CD14-positive monocyte (primary cell): ENCODE measurements around the gene UGCG. TPM values are rescaled to one million over a fixed set of nuclear protein-coding genes. Genes with fewer than 3 reads are reported as not detected.
"Not testable (repeated sequence)": the region's sequence is repeated elsewhere in the genome, so short reads cannot be mapped to it uniquely, and the experiment has no call there.

ENCODE experiments used
- DNase-seq, 3 donors: peaks; one replicate each; pipeline ENCODE4 v3.0.0-alpha.2; 2011 to 2022
- H2AFZ ChIP-seq: 2 replicates; pipeline ENCODE4 v1.6.0; 2012; ENCODE audit warnings: mild to moderate bottlenecking, low read depth, low read length, inconsistent platforms; ENCODE audit not compliant: insufficient read depth, poor library complexity, severe bottlenecking
- H3K27ac ChIP-seq, 2 donors: 1 replicate in 1 of 2; 2 replicates in 1 of 2; pipeline ENCODE4 v1.5.1; 2012 to 2013; ENCODE audit warnings: low read length in 2 of 2, control low read depth in 1 of 2, inconsistent platforms in 1 of 2, low read depth in 1 of 2, mild to moderate bottlenecking in 1 of 2
- H3K27me3 ChIP-seq, 2 donors: one replicate each; pipeline versions ENCODE4 v1.6.0 to v1.6.1; 2011 to 2013; ENCODE audit warnings: low read length in 2 of 2; ENCODE audit not compliant: control insufficient read depth in 2 of 2, insufficient read depth in 2 of 2
- H3K36me3 ChIP-seq, 2 donors: replicated peaks in 1 of 2; 1 replicate in 1 of 2; 2 replicates in 1 of 2; pipeline versions ENCODE4 v1.5.1 to v1.6.1; 2012 to 2013; ENCODE audit warnings: low read length in 2 of 2, control low read depth in 1 of 2, inconsistent platforms in 1 of 2, mild to moderate bottlenecking in 1 of 2; ENCODE audit not compliant: insufficient read depth in 2 of 2, control insufficient read depth in 1 of 2
- H3K4me1 ChIP-seq, 2 donors: 1 replicate in 1 of 2; 2 replicates in 1 of 2; pipeline versions ENCODE4 v1.5.1 to v1.6.1; 2012 to 2013; ENCODE audit warnings: low read length in 2 of 2, control low read depth in 1 of 2, inconsistent platforms in 1 of 2, mild to moderate bottlenecking in 1 of 2, moderate library complexity in 1 of 2; ENCODE audit not compliant: insufficient read depth in 2 of 2, control insufficient read depth in 1 of 2
- H3K4me2 ChIP-seq: replicated peaks from 2 replicates; pipeline ENCODE3; 2012; ENCODE audit warnings: low read length, moderate library complexity, mild to moderate bottlenecking; ENCODE audit not compliant: poor library complexity, severe bottlenecking; ENCODE audit errors: extremely low read depth
- H3K4me3 ChIP-seq, 3 experiments: fragments of 200-600 bp in 1 of 3; sonication (generic) in 1 of 3; replicated peaks in 1 of 3; 1 replicate in 2 of 3; 2 replicates in 1 of 3; pipeline ENCODE4 v1.5.1; 2011 to 2013; ENCODE audit warnings: low read length in 3 of 3, mild to moderate bottlenecking in 3 of 3, control low read depth in 2 of 3, low read depth in 2 of 3, inconsistent platforms in 1 of 3, moderate library complexity in 1 of 3
- H3K79me2 ChIP-seq: 2 replicates; pipeline ENCODE4 v1.6.0; 2012; ENCODE audit warnings: mild to moderate bottlenecking, control low read depth, inconsistent platforms, low read length, moderate library complexity; ENCODE audit not compliant: insufficient read depth
- H3K9ac ChIP-seq: 2 replicates; pipeline ENCODE4 v1.6.0; 2017; ENCODE audit warnings: low read length, mild to moderate bottlenecking; ENCODE audit not compliant: insufficient read depth, poor library complexity, severe bottlenecking
- H3K9me3 ChIP-seq, 2 donors: replicated peaks in 1 of 2; 1 replicate in 1 of 2; 2 replicates in 1 of 2; pipeline versions ENCODE4 v1.5.1 to v1.6.1; 2012 to 2013; ENCODE audit warnings: low read length in 2 of 2, control low read depth in 1 of 2; ENCODE audit not compliant: control insufficient read depth in 1 of 2, insufficient read depth in 1 of 2
- H4K20me1 ChIP-seq: 2 replicates; pipeline ENCODE4 v1.6.0; 2012; ENCODE audit warnings: mild to moderate bottlenecking, low read length, control low read depth, moderate library complexity; ENCODE audit not compliant: insufficient read depth
- H3K27ac Mint-ChIP-seq, 7 donors: one replicate each; pipeline ENCODE4 v1.8.0; 2020; ENCODE audit warnings: mild to moderate bottlenecking in 7 of 7, mixed read lengths in 7 of 7, moderate library complexity in 6 of 7, inconsistent platforms in 2 of 7
- H3K27me3 Mint-ChIP-seq, 3 donors: one replicate each; pipeline ENCODE4 v1.8.0; 2021 to 2022; ENCODE audit warnings: low read depth in 3 of 3, mild to moderate bottlenecking in 3 of 3, mixed read lengths in 3 of 3, moderate library complexity in 3 of 3, inconsistent platforms in 1 of 3
- H3K36me3 Mint-ChIP-seq, 2 donors: one replicate each; pipeline ENCODE4 v1.8.0; 2020; ENCODE audit warnings: mixed read lengths in 2 of 2, inconsistent platforms in 1 of 2, mild to moderate bottlenecking in 1 of 2
- H3K4me1 Mint-ChIP-seq: one replicate; pipeline ENCODE4 v1.8.0; 2020; ENCODE audit warnings: mild to moderate bottlenecking, mixed read lengths
- H3K4me3 Mint-ChIP-seq, 2 donors: one replicate each; pipeline ENCODE4 v1.8.0; 2020; ENCODE audit warnings: mild to moderate bottlenecking in 2 of 2, mixed read lengths in 2 of 2, moderate library complexity in 1 of 2
- H3K9me3 Mint-ChIP-seq, 7 donors: one replicate each; pipeline ENCODE4 v1.8.0; 2020 to 2022; ENCODE audit warnings: mixed read lengths in 7 of 7, mild to moderate bottlenecking in 6 of 7, moderate library complexity in 6 of 7, inconsistent platforms in 2 of 7
- WGBS: methylation state at CpG from one replicate; pipeline ENCODE4 v1.1.5; 2013; ENCODE audit warnings: missing lambda C conversion rate; ENCODE audit not compliant: insufficient coverage; 5-methylcytosine and 5-hydroxymethylcytosine counted together
- intact Hi-C, 2 donors: fragments of 100-400 bp; cut with micrococcal nuclease; formaldehyde crosslinking; loops; one replicate each; pipeline versions ENCODE4 v1.15.0 to v1.15.1; 2023
- polyA plus RNA-seq, 3 donors: library from polyadenylated mRNA; depleted of rRNA in 1 of 3; unstranded in 2 of 3; stranded (reverse) in 1 of 3; fragments of 300-500 nt in 2 of 3; fragments of >200 nt in 1 of 3; fragmentation: Illumina TruSeq in 2 of 3; gene quantifications; 1 replicate in 2 of 3; 2 replicates in 1 of 3; pipeline ENCODE4 v1.2.3, GENCODE V29; 2012 to 2021
- TF ChIP-seq, protein P1 (sequence below): fragments of 200-600 bp; IDR thresholded peaks from one replicate; pipeline ENCODE4 v1.8.0; 2022; ENCODE audit warnings: antibody characterized with exemption, mild to moderate bottlenecking

The UGCG gene
- polyA plus RNA-seq, 3 donors, result 2.7 to 7.9 (median 4.1) TPM

DNA sequence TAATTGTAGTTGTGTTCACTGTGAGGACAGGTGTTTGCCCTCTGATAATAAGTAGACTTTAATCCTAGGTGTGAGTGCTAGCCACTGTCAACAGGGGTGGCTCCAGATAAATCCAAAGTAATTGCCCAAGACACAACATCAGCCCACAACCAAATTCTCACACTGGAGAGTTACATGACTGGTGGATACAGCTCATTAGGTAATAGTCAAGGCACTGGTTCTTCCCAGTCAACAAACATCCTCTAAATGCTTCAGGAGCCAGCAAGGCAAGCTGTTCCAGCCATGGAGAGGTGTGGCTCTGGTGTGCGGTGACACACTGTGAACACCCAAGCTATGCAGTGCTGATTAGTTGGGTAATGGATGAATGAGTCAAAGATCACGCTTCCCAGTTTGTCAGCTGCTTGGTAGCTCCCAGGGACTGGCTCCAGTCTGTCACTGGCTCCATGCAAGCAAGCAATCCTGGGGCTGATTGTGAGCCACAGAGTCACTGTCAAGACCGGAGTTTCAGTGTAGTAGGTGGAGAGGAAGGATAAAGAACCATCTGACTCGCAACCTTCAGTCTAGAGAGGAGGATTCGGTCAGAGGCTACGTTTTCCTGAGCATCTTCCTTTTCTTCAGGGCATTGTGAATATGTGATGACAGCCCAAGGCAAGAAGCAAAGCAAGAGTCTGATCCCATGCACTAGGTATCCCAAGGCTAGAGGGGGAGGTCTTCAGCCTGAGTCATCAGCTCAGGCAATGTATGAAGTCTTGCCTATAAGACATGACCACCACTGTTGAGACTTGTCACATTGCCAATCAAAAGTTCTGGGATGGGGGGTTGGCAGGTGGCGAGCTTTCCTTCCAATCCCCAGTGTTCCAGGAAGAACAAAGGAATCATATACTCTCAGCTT, 63.1 kb downstream of the UGCG start:
- no peaks in the 10 kb centered on the region for H3K9me3 ChIP-seq
- 59% methylated on average over 6 of the region's 7 CpGs for whole genome bisulfite sequencing
- H3K4me1 Mint-ChIP-seq, result peaks cover 24% of the 10 kb centered on the region
- no peaks in the 10 kb centered on the region for H3K27me3 ChIP-seq
- H3K4me3 Mint-ChIP-seq, result no peak overlapping the region
- peaks cover 7 to 18% of the 10 kb centered on the region in 2 donors for H3K4me1 ChIP-seq
- H3K36me3 ChIP-seq, result no peaks in the 10 kb centered on the region
- no peak overlapping the region for H3K9ac ChIP-seq
- DNase-seq, result peak; percentile 56 to 85 (median 63)
- no peak overlapping the region for H2AFZ ChIP-seq
- peak overlapping the region in 3 of 7 donors; percentile 25 to 80 (median 56) for H3K27ac Mint-ChIP-seq
- H3K4me2 ChIP-seq, result no peak overlapping the region
- intact Hi-C loops, result no loop called here
- H4K20me1 ChIP-seq, result no peaks in the 10 kb centered on the region
- H3K4me3 ChIP-seq, result no peak overlapping the region
- peaks cover 7 to 20% (median 16%) of the 10 kb centered on the region in 3 donors for H3K27me3 Mint-ChIP-seq
- TF ChIP-seq, protein P1, sequence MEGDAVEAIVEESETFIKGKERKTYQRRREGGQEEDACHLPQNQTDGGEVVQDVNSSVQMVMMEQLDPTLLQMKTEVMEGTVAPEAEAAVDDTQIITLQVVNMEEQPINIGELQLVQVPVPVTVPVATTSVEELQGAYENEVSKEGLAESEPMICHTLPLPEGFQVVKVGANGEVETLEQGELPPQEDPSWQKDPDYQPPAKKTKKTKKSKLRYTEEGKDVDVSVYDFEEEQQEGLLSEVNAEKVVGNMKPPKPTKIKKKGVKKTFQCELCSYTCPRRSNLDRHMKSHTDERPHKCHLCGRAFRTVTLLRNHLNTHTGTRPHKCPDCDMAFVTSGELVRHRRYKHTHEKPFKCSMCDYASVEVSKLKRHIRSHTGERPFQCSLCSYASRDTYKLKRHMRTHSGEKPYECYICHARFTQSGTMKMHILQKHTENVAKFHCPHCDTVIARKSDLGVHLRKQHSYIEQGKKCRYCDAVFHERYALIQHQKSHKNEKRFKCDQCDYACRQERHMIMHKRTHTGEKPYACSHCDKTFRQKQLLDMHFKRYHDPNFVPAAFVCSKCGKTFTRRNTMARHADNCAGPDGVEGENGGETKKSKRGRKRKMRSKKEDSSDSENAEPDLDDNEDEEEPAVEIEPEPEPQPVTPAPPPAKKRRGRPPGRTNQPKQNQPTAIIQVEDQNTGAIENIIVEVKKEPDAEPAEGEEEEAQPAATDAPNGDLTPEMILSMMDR, result no peak
- no peaks in the 10 kb centered on the region for H3K36me3 Mint-ChIP-seq
- no peak overlapping the region for H3K27ac ChIP-seq
- H3K9me3 Mint-ChIP-seq, result peaks cover 0 to 3% (median 0%) of the 10 kb centered on the region in 7 donors
- H3K79me2 ChIP-seq, result no peaks in the 10 kb centered on the region

DNA sequence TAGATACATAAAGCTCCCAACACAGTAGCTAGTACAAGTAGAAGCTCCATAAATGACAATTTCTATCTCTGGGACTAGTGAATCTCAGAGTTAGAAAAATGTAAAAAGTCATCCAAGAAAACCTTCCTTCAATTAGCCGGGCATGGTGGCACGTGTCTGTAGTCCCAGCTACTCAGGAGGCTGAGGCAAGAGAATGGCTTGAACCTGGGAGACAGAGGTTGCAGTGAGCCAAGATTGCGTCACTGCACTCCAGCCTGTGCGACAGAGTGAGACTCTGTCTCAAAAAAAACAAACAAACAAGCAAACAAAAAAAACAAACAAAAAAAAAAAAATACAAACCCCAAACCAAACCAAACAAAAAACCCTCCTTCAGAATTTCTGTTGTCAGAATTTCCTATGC, 63.9 kb downstream of the UGCG start:
- H3K27ac Mint-ChIP-seq, H3K4me3 Mint-ChIP-seq, H3K36me3 ChIP-seq, H4K20me1 ChIP-seq, H3K4me3 ChIP-seq, H3K27ac ChIP-seq, H3K36me3 Mint-ChIP-seq, H3K9me3 Mint-ChIP-seq, H2AFZ ChIP-seq, intact Hi-C loops, H3K9me3 ChIP-seq, H3K9ac ChIP-seq, H3K27me3 ChIP-seq, DNase-seq, H3K79me2 ChIP-seq, H3K4me2 ChIP-seq: not testable (repeated sequence)
- peaks cover 7 to 18% of the 10 kb centered on the region in 2 donors for H3K4me1 ChIP-seq
- 0% methylated on average over 1 of the region's 4 CpGs for WGBS
- peaks cover 7 to 20% (median 16%) of the 10 kb centered on the region in 3 donors for H3K27me3 Mint-ChIP-seq
- peaks cover 24% of the 10 kb centered on the region for H3K4me1 Mint-ChIP-seq
